GM21367 (cell line): Measurements from ENCODE around the gene NEAT1.
"Not testable (repeated sequence)": the region's sequence is repeated elsewhere in the genome, so short reads cannot be mapped to it uniquely, and the experiment has no call there.

ENCODE experiments used
- ATAC-seq: cut with Tn5 transposase; IDR thresholded peaks from one replicate; pipeline ENCODE4 v1.9.1; 2021; ENCODE audit not compliant: unreplicated experiment

The NEAT1 gene

GRCh38 chr11:65448418-65449105, 26.0 kb downstream of the NEAT1 start:
- ATAC-seq = no peak

- ATAC-seq = not testable (repeated sequence)
Observed at GRCh38 chr11:65451301-65451700, 28.7 kb downstream of the NEAT1 start.

- not testable (repeated sequence) for ATAC-seq
Observed at GRCh38 chr11:65452259-65452658, 29.7 kb downstream of the NEAT1 start.

- ATAC-seq = no peak
Observed at GRCh38 chr11:65452806-65453490, 30.4 kb downstream of the NEAT1 start.

GRCh38 chr11:65454311-65454695, 31.7 kb downstream of the NEAT1 start:
- no peak for ATAC-seq

- ATAC-seq = peak; percentile 80
Observed at GRCh38 chr11:65454696-65455456, 32.3 kb downstream of the NEAT1 start.

- no peak for ATAC-seq
Observed at GRCh38 chr11:65456418-65456817, 33.8 kb downstream of the NEAT1 start.

- no peak for ATAC-seq
Observed at GRCh38 chr11:65459552-65459951, 37.0 kb downstream of the NEAT1 start.

GRCh38 chr11:65465471-65465870, 42.9 kb downstream of the NEAT1 start:
- not testable (repeated sequence) for ATAC-seq

GRCh38 chr11:65467306-65467705, 44.7 kb downstream of the NEAT1 start:
- ATAC-seq = not testable (repeated sequence)

- no peak for ATAC-seq
Observed at GRCh38 chr11:65468874-65469333, 46.3 kb downstream of the NEAT1 start.

GRCh38 chr11:65470433-65471049, 47.9 kb downstream of the NEAT1 start:
- no peak for ATAC-seq

GRCh38 chr11:65471447-65471891, 48.9 kb downstream of the NEAT1 start:
- ATAC-seq = no peak

GRCh38 chr11:65472588-65473277, 50.1 kb downstream of the NEAT1 start:
- not testable (repeated sequence) for ATAC-seq

GRCh38 chr11:65473278-65473860, 50.8 kb downstream of the NEAT1 start:
- ATAC-seq = no peak

GRCh38 chr11:65474864-65475263, 52.3 kb downstream of the NEAT1 start:
- ATAC-seq = no peak

- ATAC-seq = peak; percentile 26
Observed at GRCh38 chr11:65476632-65477148, 54.1 kb downstream of the NEAT1 start.

GRCh38 chr11:65477149-65477965, 54.8 kb downstream of the NEAT1 start:
- ATAC-seq = peak; percentile 67
